Glutamatergic neuron (in vitro differentiated cells): ENCODE results near the gene CNIH2. TPM values are rescaled to one million over a fixed set of nuclear protein-coding genes. Genes with fewer than 3 reads are reported as not detected.

Experiments
- DNase-seq: peaks from one replicate; pipeline ENCODE4 v3.0.0; 2022
- H3K27ac Mint-ChIP-seq: one replicate; pipeline ENCODE4 v1.8.0; 2020; ENCODE audit warnings: mild to moderate bottlenecking, mixed read lengths, inconsistent platforms; ENCODE audit not compliant: unreplicated experiment
- H3K27me3 Mint-ChIP-seq: one replicate; pipeline ENCODE4 v1.8.0; 2020; ENCODE audit warnings: mild to moderate bottlenecking, moderate library complexity, mixed read lengths, inconsistent platforms; ENCODE audit not compliant: unreplicated experiment
- H3K36me3 Mint-ChIP-seq: one replicate; pipeline ENCODE4 v1.8.0; 2020; ENCODE audit warnings: mild to moderate bottlenecking, mixed read lengths, inconsistent platforms; ENCODE audit not compliant: unreplicated experiment
- H3K4me1 Mint-ChIP-seq: one replicate; pipeline ENCODE4 v1.8.0; 2020; ENCODE audit warnings: mild to moderate bottlenecking, low read depth, mixed read lengths, inconsistent platforms; ENCODE audit not compliant: unreplicated experiment
- H3K4me3 Mint-ChIP-seq: one replicate; pipeline ENCODE4 v1.8.0; 2020; ENCODE audit warnings: mild to moderate bottlenecking, mixed read lengths, inconsistent platforms; ENCODE audit not compliant: unreplicated experiment
- H3K9me3 Mint-ChIP-seq: one replicate; pipeline ENCODE4 v1.8.0; 2020; ENCODE audit warnings: mild to moderate bottlenecking, moderate library complexity, mixed read lengths, inconsistent platforms; ENCODE audit not compliant: unreplicated experiment
- CTCF ChIP-seq: fragments of 200-600 bp; sonication (generic); IDR thresholded peaks from one replicate; pipeline ENCODE4 v1.5.0; 2021; ENCODE audit not compliant: partially characterized antibody, unreplicated experiment
- total RNA-seq: library from RNA; stranded (reverse); fragmentation: NEBNext Ultra II Directional; extraction: Animal tissue kit (Norgen Biotek cat#: 25700); gene quantifications from one replicate; pipeline ENCODE4 v1.2.1, GENCODE V29; 2021; ENCODE audit not compliant: unreplicated experiment

The CNIH2 gene
- total RNA-seq, 1 donor from 2014 or later: 61.3 TPM

DNA sequence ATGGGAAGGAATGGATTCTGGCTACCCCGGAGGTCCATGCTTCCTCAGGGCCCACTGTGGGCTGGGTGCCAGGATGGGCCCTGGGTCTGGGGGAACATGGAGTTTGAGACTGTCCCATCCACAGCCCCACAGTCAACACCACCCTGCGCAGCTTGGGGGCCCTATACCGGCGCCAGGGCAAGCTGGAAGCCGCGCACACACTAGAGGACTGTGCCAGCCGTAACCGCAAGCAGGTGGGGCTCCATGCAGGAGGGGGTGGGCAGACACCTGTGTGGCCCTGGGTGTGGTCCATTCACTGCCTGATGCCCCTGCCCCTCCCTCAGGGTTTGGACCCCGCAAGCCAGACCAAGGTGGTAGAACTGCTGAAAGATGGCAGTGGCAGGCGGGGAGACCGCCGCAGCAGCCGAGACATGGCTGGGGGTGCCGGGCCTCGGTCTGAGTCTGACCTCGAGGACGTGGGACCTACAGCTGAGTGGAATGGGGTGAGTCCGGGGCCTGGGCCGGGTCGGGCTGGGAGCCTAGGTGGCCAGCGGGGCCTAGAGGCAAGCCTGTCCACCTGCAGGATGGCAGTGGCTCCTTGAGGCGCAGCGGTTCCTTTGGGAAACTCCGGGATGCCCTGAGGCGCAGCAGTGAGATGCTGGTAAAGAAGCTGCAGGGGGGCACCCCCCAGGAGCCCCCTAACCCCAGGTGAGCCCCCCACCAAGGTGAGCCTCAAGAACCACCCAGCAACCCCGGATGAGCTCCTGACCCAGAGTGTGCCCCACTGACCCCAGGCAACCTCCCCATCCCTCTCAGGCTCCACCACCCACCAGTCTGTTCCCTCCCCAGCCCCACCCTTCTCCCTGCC, 12.2 kb upstream of the CNIH2 start:
- no peak for TF ChIP-seq CTCF
- H3K4me1 Mint-ChIP-seq: peaks cover 4% of the 10 kb centered on the region
- H3K36me3 Mint-ChIP-seq: no peaks in the 10 kb centered on the region
- no peak overlapping the region for H3K4me3 Mint-ChIP-seq
- no peak overlapping the region for H3K27ac Mint-ChIP-seq
- H3K27me3 Mint-ChIP-seq: peaks cover 16% of the 10 kb centered on the region
- H3K9me3 Mint-ChIP-seq: peaks cover 13% of the 10 kb centered on the region
- DNase-seq: no peak

- Mint-ChIP-seq H3K36me3 (no peaks in the 10 kb centered on the region), H3K27ac (peak overlapping the region; percentile 78), H3K4me1 (peaks cover 4% of the 10 kb centered on the region), H3K9me3 (peaks cover 13% of the 10 kb centered on the region), H3K4me3 (peak overlapping the region; percentile 79), H3K27me3 (peaks cover 19% of the 10 kb centered on the region)
- no peak for TF ChIP-seq CTCF
- DNase-seq: no peak
Measured at GRCh38 chr11:66266378-66267038, 11.5 kb upstream of the CNIH2 start.

DNA sequence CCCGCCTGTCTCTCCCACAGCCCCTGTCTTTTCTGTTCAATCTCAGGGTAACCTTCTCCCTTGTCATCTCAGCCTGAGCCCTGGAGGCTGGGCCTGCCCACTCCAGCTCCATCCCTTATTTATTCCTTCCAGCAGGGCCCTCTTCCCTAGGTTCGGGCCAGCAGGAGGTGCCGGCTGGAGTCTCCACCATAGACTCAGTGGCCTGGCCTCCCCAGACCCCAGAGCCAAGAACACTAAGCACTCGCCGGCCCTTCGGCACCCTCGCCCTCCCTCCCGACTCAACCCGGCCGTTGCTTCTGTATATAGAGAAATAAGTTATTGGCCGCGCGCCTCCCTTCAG, 11.0 kb upstream of the CNIH2 start:
- peak overlapping the region; percentile 78 for H3K27ac Mint-ChIP-seq

DNA sequence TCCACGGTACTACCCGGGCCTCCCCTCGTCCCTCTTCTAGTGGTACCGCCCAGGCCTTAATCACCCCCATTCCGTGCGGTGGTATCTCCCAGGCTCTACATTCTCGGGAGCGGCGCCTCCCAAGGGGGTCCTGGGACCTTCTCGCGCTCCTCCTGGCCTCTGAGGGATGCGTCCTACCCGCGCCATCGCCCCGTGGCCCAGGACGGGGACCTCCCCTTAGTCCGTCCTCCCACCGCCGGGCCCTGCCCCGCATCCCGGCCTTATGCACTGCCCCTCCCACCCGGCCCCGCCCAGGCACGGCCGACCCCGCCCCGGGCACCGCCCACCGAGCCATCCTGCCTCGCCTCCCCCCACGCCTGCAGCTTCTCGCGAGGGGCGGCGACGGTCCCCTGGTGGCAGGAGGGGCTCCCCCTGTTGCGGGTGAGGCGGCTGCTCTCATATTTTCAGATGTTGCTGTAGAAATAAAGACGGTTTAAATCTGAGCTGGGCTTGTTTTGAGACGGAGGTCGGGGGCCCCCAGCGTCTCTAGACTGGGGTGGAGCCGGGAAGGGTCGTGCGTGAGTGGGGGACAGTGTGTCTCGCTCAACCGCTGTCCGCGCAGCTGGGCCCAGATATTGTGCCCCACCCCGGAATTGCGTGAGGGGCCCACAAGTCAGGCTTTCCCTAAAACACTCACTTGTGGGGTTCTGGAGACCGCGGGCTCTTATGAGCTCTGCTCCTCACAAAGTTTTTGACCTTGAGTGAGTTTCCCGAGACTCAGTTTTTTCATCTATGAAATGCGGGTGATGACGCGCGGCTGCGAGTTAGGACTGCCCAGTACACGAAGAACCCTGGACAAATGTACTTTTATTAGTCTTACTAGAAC, 10.4 kb upstream of the CNIH2 start:
- peaks cover 4% of the 10 kb centered on the region for H3K4me1 Mint-ChIP-seq
- peak overlapping the region; percentile 93 for H3K27ac Mint-ChIP-seq
- DNase-seq: peak; percentile 92
- peak overlapping the region; percentile 98 for H3K4me3 Mint-ChIP-seq
- TF ChIP-seq CTCF: peak; percentile 12
- peaks cover 13% of the 10 kb centered on the region for H3K9me3 Mint-ChIP-seq
- peaks cover 19% of the 10 kb centered on the region for H3K27me3 Mint-ChIP-seq
- H3K36me3 Mint-ChIP-seq: no peaks in the 10 kb centered on the region

More for the DNA sequence above, 11.0 kb upstream of the CNIH2 start:
- H3K27me3 Mint-ChIP-seq: peaks cover 20% of the 10 kb centered on the region
- no peaks in the 10 kb centered on the region for H3K36me3 Mint-ChIP-seq
- peaks cover 13% of the 10 kb centered on the region for H3K9me3 Mint-ChIP-seq
- no peak for DNase-seq
- peak overlapping the region; percentile 79 for H3K4me3 Mint-ChIP-seq
- H3K4me1 Mint-ChIP-seq: peaks cover 4% of the 10 kb centered on the region
- no peak for TF ChIP-seq CTCF
